Lung (tissue), 12 donors: ENCODE measurements around the gene TRMT2A. TPM values are rescaled to one million over a fixed set of nuclear protein-coding genes. Genes with fewer than 3 reads are reported as not detected.

ENCODE experiments used
- ATAC-seq: fragments of 200-7000 bp; cut with Tn5 transposase; one replicate; pipeline ENCODE4 v1.9.1; 2020; ENCODE audit warnings: moderate number of reproducible peaks; ENCODE audit not compliant: insufficient read depth, low FRiP score
- DNase-seq, 3 donors: peaks; one replicate each; pipeline ENCODE4 v3.0.0-alpha.2; 2013 to 2017
- H3K27ac ChIP-seq, 2 donors: one replicate each; pipeline ENCODE4 v1.5.1; 2013; ENCODE audit warnings: mild to moderate bottlenecking in 2 of 2, moderate library complexity in 2 of 2, control low read depth in 1 of 2, inconsistent platforms in 1 of 2, low read depth in 1 of 2, low read length in 1 of 2
- H3K27me3 ChIP-seq, 3 donors: one replicate each; pipeline ENCODE4 v1.5.1; 2013; ENCODE audit warnings: low read length in 2 of 3; ENCODE audit not compliant: control insufficient read depth in 3 of 3, insufficient read depth in 3 of 3
- H3K36me3 ChIP-seq, 4 donors: one replicate each; pipeline ENCODE4 v1.5.1; 2013; ENCODE audit warnings: low read length in 4 of 4, mild to moderate bottlenecking in 1 of 4, moderate library complexity in 1 of 4; ENCODE audit not compliant: control insufficient read depth in 4 of 4, insufficient read depth in 4 of 4
- H3K4me1 ChIP-seq, 5 donors: one replicate each; pipeline ENCODE4 v1.5.1; 2013; ENCODE audit warnings: low read length in 5 of 5, mild to moderate bottlenecking in 2 of 5, moderate library complexity in 1 of 5; ENCODE audit not compliant: control insufficient read depth in 5 of 5, insufficient read depth in 5 of 5
- H3K4me3 ChIP-seq: one replicate; pipeline ENCODE4 v1.5.1; 2013; ENCODE audit warnings: mild to moderate bottlenecking, control low read depth, moderate library complexity
- H3K9ac ChIP-seq, 2 donors: one replicate each; pipeline ENCODE4 v1.5.1; 2013; ENCODE audit warnings: low read length in 2 of 2, control low read depth in 1 of 2; ENCODE audit not compliant: insufficient read depth in 1 of 2
- H3K9me3 ChIP-seq, 4 donors: one replicate each; pipeline ENCODE4 v1.5.1; 2013; ENCODE audit warnings: low read length in 3 of 4, mild to moderate bottlenecking in 1 of 4, moderate library complexity in 1 of 4; ENCODE audit not compliant: control insufficient read depth in 4 of 4, insufficient read depth in 3 of 4
- WGBS, 2 donors: extraction: QIAGEN DNeasy Blood & Tissue Kit; methylation state at CpG; one replicate each; pipeline ENCODE4 v1.1.7; 2013; 5-methylcytosine and 5-hydroxymethylcytosine counted together
- polyA plus RNA-seq, 2 donors: library from polyadenylated mRNA; stranded (reverse); fragments of 200-250 nt; gene quantifications; one replicate each; pipeline ENCODE4 v1.2.1, GENCODE V29; 2013
- total RNA-seq, 2 donors: library from RNA; depleted of rRNA in 1 of 2; stranded (reverse); fragments of >200 nt in 1 of 2; gene quantifications; one replicate each; pipeline ENCODE4 v1.2.1, GENCODE V29; 2014 to 2021
- TF ChIP-seq, protein P1 (sequence below): IDR thresholded peaks from 2 replicates; pipeline ENCODE4 v1.5.1; 2012; ENCODE audit warnings: mild to moderate bottlenecking; ENCODE audit errors: control extremely low read depth, extremely low read depth
- donor health status: control.
- donor health status: control.
- donor health status: Bipolar disorder and iron deficiency.
- donor health status: healthy.
- donor health status: DM: yes; HTN: yes; CAD: no.

Gene TRMT2A
- total and polyA plus RNA-seq, 4 donors = 37.5 to 71.1 (median 55.4) TPM

GRCh38 chr22:20130731-20131596 is 13.9 kb upstream of the TRMT2A start:
- Histone ChIP-seq H3K36me3 (peaks cover 0 to 13% (median 2%) of the 10 kb centered on the region in 4 donors), H3K9me3 (no peaks in the 10 kb centered on the region), H3K27ac (peak overlapping the region; percentile 92 to 98), H3K27me3 (no peaks in the 10 kb centered on the region), H3K9ac (no peak overlapping the region), H3K4me3 (peak overlapping the region; percentile 78), H3K4me1 (peaks cover 0 to 24% (median 10%) of the 10 kb centered on the region in 5 donors)
- ATAC-seq = peak; percentile 88
- 3 to 5% methylated on average over 45 to 70 of the region's 70 CpGs for WGBS, 2 donors
- DNase-seq = peak; percentile 82 to 88 (median 82)
- TF ChIP-seq, protein P1, sequence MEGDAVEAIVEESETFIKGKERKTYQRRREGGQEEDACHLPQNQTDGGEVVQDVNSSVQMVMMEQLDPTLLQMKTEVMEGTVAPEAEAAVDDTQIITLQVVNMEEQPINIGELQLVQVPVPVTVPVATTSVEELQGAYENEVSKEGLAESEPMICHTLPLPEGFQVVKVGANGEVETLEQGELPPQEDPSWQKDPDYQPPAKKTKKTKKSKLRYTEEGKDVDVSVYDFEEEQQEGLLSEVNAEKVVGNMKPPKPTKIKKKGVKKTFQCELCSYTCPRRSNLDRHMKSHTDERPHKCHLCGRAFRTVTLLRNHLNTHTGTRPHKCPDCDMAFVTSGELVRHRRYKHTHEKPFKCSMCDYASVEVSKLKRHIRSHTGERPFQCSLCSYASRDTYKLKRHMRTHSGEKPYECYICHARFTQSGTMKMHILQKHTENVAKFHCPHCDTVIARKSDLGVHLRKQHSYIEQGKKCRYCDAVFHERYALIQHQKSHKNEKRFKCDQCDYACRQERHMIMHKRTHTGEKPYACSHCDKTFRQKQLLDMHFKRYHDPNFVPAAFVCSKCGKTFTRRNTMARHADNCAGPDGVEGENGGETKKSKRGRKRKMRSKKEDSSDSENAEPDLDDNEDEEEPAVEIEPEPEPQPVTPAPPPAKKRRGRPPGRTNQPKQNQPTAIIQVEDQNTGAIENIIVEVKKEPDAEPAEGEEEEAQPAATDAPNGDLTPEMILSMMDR = no peak

- Histone ChIP-seq H3K36me3 (peaks cover 0 to 19% (median 2%) of the 10 kb centered on the region in 4 donors), H3K9ac (no peak overlapping the region), H3K9me3 (no peaks in the 10 kb centered on the region), H3K4me1 (peaks cover 0 to 19% (median 5%) of the 10 kb centered on the region in 5 donors), H3K27me3 (no peaks in the 10 kb centered on the region), H3K27ac (peak overlapping the region in 1 of 2 donors; percentile 26), H3K4me3 (no peak overlapping the region)
- 70 to 83% methylated on average over 3 of the region's 3 CpGs for WGBS, 2 donors
- TF ChIP-seq, protein P1 = no peak
- ATAC-seq (no peak), DNase-seq (no peak)
These were observed 13.3 kb upstream of the TRMT2A start for GRCh38 chr22:20130319-20130718.

GRCh38 chr22:20129747-20130014 is 12.7 kb upstream of the TRMT2A start:
- peaks cover 0 to 19% (median 5%) of the 10 kb centered on the region in 5 donors for H3K4me1 ChIP-seq
- no peaks in the 10 kb centered on the region for H3K27me3 ChIP-seq
- no peak for ATAC-seq
- TF ChIP-seq, protein P1 = no peak
- WGBS, 2 donors = 81 to 85% methylated on average over 3 of the region's 3 CpGs
- H3K27ac ChIP-seq = no peak overlapping the region
- H3K9ac ChIP-seq = no peak overlapping the region
- H3K9me3 ChIP-seq = no peaks in the 10 kb centered on the region
- peaks cover 0 to 24% (median 2%) of the 10 kb centered on the region in 4 donors for H3K36me3 ChIP-seq
- no peak overlapping the region for H3K4me3 ChIP-seq
- DNase-seq = no peak
